Left ventricle myocardium inferior (tissue), 1 donor: ENCODE results near the gene SLC9A1. TPM values are rescaled to one million over a fixed set of nuclear protein-coding genes. Genes with fewer than 3 reads are reported as not detected.

Experiments used
- DNase-seq: peaks from one replicate; pipeline ENCODE4 v3.0.0-alpha.2; 2020
- H3K27ac ChIP-seq: fragments of 200-600 bp; replicated peaks from 2 replicates; pipeline ENCODE4 v1.8.0; 2021
- H3K27me3 ChIP-seq: fragments of 200-600 bp; 2 replicates; pipeline ENCODE4 v1.8.0; 2021; ENCODE audit warnings: low read depth
- H3K36me3 ChIP-seq: fragments of 200-600 bp; 2 replicates; pipeline ENCODE4 v1.8.0; 2021
- H3K4me1 ChIP-seq: fragments of 200-600 bp; 2 replicates; pipeline ENCODE4 v1.8.0; 2021
- H3K4me3 ChIP-seq: fragments of 200-600 bp; 2 replicates; pipeline ENCODE4 v1.8.0; 2021; ENCODE audit warnings: mild to moderate bottlenecking, moderate library complexity
- H3K9me3 ChIP-seq: fragments of 200-600 bp; replicated peaks from 2 replicates; pipeline ENCODE4 v1.8.0; 2021
- intact Hi-C: fragments of 100-400 bp; cut with micrococcal nuclease; formaldehyde crosslinking; loops from one replicate; pipeline ENCODE4 v1.11.0; 2022
- total RNA-seq: library from RNA; stranded (reverse); fragmentation: NEBNext Ultra II Directional; extraction: Animal tissue kit (Norgen Biotek cat#: 25700); gene quantifications from one replicate; pipeline ENCODE4 v1.2.1, GENCODE V29; 2021
- TF ChIP-seq, protein P1 (sequence below): fragments of 200-600 bp; IDR thresholded peaks from 2 replicates; pipeline ENCODE4 v1.8.0; 2021; ENCODE audit warnings: antibody characterized with exemption, mild to moderate bottlenecking, borderline replicate concordance
- donor health status: DM: no; HTN: yes; CAD: no; lungs with severe emphysema.

SLC9A1 gene
- total RNA-seq, 1 donor from 2014 or later, result 19.5 TPM

DNA sequence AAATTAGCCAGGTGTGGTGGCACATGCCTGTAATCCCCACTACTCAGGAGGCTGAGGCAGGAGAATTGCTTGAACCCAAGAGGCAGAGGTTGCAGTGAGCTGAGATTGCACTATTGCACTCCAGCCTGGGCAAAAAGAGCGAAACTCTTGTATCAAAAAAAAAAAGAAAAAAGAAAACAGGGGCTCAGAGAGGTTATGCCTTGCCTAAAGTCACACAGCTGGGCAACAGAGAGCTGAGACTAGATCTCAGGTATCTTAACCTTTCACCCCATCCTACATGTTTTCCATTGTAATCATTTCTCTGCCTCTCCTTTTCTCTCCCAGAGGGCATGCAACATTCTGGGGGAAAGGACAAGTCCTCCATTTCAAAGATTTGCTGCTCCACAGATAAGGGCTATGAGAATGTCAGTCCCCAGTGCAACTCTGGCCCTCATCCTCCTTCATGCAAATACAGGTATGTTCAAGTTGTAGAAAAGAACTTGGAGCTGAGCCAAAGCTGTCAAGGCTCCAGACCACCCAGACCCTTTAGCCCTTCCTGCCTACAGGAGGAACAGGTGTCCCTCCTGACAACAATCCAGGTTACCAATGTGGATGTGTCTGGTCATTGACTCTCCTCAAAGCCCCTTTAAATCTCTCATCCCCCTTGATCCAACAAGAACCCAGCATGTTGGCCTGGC, 6.9 kb downstream of the SLC9A1 start:
- no peak for DNase-seq
- no peak overlapping the region for H3K4me3 ChIP-seq
- no peaks in the 10 kb centered on the region for H3K27me3 ChIP-seq
- intact Hi-C loops, result no loop called here
- H3K27ac ChIP-seq, result peak overlapping the region; percentile 94
- TF ChIP-seq, protein P1, sequence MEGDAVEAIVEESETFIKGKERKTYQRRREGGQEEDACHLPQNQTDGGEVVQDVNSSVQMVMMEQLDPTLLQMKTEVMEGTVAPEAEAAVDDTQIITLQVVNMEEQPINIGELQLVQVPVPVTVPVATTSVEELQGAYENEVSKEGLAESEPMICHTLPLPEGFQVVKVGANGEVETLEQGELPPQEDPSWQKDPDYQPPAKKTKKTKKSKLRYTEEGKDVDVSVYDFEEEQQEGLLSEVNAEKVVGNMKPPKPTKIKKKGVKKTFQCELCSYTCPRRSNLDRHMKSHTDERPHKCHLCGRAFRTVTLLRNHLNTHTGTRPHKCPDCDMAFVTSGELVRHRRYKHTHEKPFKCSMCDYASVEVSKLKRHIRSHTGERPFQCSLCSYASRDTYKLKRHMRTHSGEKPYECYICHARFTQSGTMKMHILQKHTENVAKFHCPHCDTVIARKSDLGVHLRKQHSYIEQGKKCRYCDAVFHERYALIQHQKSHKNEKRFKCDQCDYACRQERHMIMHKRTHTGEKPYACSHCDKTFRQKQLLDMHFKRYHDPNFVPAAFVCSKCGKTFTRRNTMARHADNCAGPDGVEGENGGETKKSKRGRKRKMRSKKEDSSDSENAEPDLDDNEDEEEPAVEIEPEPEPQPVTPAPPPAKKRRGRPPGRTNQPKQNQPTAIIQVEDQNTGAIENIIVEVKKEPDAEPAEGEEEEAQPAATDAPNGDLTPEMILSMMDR, result no peak
- H3K4me1 ChIP-seq, result peaks cover 93% of the 10 kb centered on the region
- H3K36me3 ChIP-seq, result no peaks in the 10 kb centered on the region
- H3K9me3 ChIP-seq, result no peaks in the 10 kb centered on the region

DNA sequence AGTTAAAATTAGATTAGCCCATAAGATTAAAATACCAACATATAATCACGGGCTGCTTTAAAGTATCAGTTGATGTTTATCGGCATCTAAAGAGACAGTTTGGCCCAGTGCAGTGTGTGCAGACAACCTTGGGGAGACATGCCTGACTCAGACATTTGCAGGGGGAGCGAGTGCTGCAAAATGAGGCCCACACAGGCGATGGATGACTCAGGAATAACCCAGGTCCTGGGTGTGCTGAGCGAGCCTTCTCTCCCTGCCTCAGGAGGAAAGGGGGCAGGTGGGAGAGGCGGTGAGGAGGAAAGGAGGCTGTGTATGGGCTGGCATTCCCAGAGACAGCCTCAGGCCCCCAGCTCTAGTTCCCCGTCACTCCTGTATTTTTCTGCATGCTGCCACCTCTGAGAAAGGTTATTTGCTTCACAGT, 9.0 kb downstream of the SLC9A1 start:
- Histone ChIP-seq H3K4me1 (peaks cover 93% of the 10 kb centered on the region), H3K36me3 (no peaks in the 10 kb centered on the region), H3K27ac (peak overlapping the region; percentile 81), H3K27me3 (no peaks in the 10 kb centered on the region), H3K9me3 (no peaks in the 10 kb centered on the region), H3K4me3 (no peak overlapping the region)
- TF ChIP-seq, protein P1, result no peak
- intact Hi-C loops, result no loop called here
- DNase-seq, result no peak

GRCh38 chr1:27144920-27145661, 9.8 kb downstream of the SLC9A1 start:
- DNase-seq, result no peak
- TF ChIP-seq, protein P1, result no peak
- Histone ChIP-seq H3K36me3 (no peaks in the 10 kb centered on the region), H3K27ac (peak overlapping the region; percentile 81), H3K4me3 (no peak overlapping the region), H3K9me3 (no peaks in the 10 kb centered on the region), H3K4me1 (peaks cover 93% of the 10 kb centered on the region), H3K27me3 (no peaks in the 10 kb centered on the region)
- intact Hi-C loops, result no loop called here

DNA sequence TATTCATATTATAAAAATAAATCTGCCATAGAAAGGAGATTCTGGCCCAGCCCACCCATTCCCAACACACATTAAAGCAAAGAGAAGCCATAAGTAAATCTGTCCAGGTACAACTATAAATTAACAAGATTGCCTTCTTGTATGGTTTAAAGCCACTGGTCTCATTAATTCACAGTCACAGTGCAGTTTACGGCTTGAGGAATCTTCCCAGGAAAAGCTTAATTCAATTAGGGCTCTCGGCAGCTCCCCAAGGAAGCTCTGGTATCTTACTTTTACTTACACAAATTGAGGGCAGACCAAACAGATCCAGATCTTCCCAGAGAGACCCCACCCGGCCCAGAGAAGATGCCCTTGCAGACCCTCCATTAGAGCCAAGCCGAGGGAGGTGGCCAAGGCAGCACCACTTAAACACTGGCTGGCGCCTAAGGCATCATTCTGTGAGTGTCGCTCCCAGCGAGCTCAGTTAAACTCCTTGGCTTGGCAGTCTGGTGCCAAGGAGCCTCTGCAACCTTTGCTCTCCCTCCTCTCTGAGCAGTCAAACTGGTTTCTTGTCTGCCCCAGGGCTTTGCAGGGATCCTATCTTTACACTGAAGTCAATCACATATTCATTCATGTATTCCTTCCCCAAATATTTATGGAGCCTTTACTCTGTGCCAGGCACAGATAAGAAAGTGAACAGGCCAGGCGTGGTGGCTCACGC, 10.7 kb downstream of the SLC9A1 start:
- TF ChIP-seq, protein P1, result no peak
- DNase-seq, result no peak
- H3K27ac ChIP-seq, result peak overlapping the region; percentile 81
- H3K27me3 ChIP-seq, result no peaks in the 10 kb centered on the region
- peaks cover 93% of the 10 kb centered on the region for H3K4me1 ChIP-seq
- intact Hi-C loops, result no loop called here
- H3K36me3 ChIP-seq, result no peaks in the 10 kb centered on the region
- H3K9me3 ChIP-seq, result no peaks in the 10 kb centered on the region
- no peak overlapping the region for H3K4me3 ChIP-seq

- Histone ChIP-seq H3K27ac (peak overlapping the region; percentile 81), H3K4me1 (peaks cover 93% of the 10 kb centered on the region)
Measured at GRCh38 chr1:27143401-27143800, 11.5 kb downstream of the SLC9A1 start.

More at GRCh38 chr1:27143401-27143800, 11.5 kb downstream of the SLC9A1 start:
- TF ChIP-seq, protein P1, result no peak
- H3K36me3 ChIP-seq, result no peaks in the 10 kb centered on the region
- DNase-seq, result no peak
- no peaks in the 10 kb centered on the region for H3K27me3 ChIP-seq
- intact Hi-C loops, result no loop called here
- H3K9me3 ChIP-seq, result no peaks in the 10 kb centered on the region
- no peak overlapping the region for H3K4me3 ChIP-seq
